Measurements from ENCODE around the gene KDM3B. TPM values are rescaled to one million over a fixed set of nuclear protein-coding genes. Genes with fewer than 3 reads are reported as not detected.
"Not testable (repeated sequence)": the region's sequence is repeated elsewhere in the genome, so short reads cannot be mapped to it uniquely, and the experiment has no call there.

Gene KDM3B
- total RNA-seq, 1 experiment from 2014 or later = 24.0 TPM

DNA sequence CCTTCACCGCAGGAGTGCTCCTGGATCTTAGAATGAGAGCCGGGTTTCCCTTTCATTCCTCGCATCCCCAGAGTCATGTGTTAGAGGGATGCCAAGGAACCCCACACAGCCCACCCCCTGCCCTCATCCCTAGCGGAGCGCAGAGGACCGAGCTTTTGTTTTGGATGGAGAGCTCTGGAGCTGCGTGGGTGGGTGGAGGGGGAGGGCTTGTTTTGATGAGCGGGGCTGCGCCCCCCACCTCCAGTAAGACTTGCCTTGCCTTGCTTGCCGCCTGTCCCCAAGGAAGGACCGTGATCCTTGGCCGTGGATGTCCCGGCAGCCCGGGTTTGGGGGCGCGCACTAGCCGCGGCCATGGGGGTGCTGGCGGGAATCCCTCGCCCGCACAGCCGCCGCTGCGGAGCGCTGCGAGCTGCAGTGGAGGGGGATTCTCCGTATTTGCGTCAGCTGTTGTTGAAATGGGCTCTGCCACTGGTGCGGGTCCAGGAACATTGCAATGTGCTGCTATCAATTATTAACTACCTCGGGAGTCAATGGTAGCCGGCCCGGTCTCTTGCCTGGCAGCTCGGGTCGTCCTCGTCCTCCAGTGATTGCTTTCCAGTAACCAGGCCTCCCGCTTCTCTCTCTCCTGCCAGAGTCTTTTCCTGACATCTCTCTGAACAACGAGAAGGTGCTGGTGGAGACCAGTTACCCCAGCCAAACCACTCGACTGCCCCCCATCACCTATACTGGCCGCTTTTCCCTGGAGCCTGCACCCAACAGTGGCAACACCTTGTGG is 113.8 kb downstream of the KDM3B start:
- DNase-seq (ENCODE audit: low read depth) = peak; percentile 32

DNA sequence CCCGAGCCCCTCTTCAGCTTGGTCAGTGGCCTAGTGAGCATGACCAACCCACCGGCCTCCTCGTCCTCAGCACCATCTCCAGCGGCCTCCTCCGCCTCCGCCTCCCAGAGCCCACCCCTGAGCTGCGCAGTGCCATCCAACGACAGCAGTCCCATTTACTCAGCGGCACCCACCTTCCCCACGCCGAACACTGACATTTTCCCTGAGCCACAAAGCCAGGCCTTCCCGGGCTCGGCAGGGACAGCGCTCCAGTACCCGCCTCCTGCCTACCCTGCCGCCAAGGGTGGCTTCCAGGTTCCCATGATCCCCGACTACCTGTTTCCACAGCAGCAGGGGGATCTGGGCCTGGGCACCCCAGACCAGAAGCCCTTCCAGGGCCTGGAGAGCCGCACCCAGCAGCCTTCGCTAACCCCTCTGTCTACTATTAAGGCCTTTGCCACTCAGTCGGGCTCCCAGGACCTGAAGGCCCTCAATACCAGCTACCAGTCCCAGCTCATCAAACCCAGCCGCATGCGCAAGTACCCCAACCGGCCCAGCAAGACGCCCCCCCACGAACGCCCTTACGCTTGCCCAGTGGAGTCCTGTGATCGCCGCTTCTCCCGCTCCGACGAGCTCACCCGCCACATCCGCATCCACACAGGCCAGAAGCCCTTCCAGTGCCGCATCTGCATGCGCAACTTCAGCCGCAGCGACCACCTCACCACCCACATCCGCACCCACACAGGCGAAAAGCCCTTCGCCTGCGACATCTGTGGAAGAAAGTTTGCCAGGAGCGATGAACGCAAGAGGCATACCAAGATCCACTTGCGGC is 114.6 kb downstream of the KDM3B start:
- peak; percentile 48 for DNase-seq (ENCODE audit: low read depth)

DNA sequence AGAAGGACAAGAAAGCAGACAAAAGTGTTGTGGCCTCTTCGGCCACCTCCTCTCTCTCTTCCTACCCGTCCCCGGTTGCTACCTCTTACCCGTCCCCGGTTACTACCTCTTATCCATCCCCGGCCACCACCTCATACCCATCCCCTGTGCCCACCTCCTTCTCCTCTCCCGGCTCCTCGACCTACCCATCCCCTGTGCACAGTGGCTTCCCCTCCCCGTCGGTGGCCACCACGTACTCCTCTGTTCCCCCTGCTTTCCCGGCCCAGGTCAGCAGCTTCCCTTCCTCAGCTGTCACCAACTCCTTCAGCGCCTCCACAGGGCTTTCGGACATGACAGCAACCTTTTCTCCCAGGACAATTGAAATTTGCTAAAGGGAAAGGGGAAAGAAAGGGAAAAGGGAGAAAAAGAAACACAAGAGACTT is 115.2 kb downstream of the KDM3B start:
- DNase-seq (ENCODE audit: low read depth) = peak; percentile 51

DNA sequence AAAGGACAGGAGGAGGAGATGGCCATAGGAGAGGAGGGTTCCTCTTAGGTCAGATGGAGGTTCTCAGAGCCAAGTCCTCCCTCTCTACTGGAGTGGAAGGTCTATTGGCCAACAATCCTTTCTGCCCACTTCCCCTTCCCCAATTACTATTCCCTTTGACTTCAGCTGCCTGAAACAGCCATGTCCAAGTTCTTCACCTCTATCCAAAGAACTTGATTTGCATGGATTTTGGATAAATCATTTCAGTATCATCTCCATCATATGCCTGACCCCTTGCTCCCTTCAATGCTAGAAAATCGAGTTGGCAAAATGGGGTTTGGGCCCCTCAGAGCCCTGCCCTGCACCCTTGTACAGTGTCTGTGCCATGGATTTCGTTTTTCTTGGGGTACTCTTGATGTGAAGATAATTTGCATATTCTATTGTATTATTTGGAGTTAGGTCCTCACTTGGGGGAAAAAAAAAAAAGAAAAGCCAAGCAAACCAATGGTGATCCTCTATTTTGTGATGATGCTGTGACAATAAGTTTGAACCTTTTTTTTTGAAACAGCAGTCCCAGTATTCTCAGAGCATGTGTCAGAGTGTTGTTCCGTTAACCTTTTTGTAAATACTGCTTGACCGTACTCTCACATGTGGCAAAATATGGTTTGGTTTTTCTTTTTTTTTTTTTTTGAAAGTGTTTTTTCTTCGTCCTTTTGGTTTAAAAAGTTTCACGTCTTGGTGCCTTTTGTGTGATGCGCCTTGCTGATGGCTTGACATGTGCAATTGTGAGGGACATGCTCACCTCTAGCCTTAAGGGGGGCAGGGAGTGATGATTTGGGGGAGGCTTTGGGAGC is 115.9 kb downstream of the KDM3B start:
- peak; percentile 48 for DNase-seq (ENCODE audit: low read depth)

DNA sequence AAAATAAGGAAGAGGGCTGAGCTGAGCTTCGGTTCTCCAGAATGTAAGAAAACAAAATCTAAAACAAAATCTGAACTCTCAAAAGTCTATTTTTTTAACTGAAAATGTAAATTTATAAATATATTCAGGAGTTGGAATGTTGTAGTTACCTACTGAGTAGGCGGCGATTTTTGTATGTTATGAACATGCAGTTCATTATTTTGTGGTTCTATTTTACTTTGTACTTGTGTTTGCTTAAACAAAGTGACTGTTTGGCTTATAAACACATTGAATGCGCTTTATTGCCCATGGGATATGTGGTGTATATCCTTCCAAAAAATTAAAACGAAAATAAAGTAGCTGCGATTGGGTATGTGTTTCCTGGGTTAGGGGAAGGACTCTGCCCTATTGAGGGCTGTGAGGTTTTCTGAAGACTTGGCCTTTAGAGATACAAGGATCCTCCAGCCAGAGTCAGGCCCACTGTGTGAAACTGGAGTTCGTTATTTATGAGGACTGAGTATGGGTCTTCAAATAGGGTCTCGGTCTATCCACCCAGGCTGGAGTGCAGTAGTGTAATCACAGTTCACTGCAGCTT is 116.6 kb downstream of the KDM3B start:
- DNase-seq (ENCODE audit: low read depth) = no peak

DNA sequence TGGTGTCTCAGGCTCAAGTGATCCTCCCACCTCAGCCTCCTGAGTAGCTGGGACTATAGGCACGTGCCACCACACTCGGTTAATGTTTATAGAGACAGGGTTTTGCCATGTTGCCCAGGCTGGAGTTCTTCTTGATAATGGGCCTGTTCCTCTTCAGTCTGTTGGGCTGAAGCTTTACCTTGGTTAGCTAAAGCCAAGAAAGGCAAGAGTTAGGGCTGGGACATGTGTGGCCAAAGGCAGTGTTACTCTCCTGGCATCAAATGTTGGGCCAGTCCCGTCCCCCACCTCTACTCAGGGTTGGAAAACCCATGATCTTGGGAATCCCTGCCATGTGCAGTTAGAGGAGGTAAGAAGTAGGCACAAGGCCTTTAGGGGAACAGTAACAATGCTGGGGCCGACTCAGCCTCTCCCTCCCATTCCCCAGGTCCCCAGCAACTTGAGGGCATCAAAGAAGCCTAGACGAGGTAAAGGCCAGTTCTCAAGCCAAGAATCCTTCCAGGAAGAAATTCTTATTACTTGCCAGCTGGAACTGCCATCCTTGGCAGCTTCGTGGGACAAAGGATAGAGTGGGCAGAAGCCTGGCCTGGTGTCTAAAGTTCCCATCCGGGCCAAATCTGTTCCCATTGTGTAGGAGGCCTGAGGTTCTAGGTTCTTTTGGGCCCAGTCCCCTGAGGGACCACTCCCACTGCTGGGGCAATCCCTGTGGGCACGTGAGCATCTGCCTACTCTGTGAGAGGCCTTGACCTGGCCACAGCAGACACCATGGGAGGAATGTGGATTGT is 117.2 kb downstream of the KDM3B start:
- DNase-seq (ENCODE audit: low read depth) = no peak

DNA sequence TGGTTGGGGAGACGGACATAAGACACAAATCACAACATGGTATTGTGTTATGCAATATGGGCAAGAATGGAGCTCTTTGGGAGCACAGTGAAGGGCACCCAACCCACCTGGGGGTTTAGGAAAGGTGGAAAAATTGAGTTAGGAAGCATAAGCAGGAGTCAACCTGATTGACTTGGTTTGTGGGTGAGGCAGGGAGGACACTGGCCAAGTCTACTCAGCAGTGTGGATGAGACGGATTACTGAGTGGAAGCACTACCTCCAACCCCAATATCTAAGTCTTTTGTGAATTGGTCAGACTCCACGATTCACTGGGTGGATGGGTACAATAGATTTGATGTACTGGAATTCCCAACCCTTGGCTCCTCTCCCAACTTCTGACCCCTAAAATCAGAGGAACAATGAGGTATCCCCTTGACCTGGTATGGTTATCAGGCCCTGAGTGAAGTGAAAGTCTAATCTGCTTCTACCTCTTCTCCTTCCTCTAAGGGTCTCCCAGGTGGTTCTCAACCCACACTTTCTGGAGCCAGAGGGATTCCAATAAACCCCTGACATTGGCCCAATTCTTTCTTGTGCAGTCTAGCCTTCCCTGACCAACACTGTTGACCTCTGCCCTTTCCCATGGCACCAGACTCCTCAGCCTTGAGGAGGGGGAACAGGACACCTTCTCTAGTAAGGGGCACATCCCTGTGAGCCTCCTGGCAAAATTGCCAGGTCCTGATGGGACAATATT is 118.0 kb downstream of the KDM3B start:
- DNase-seq (ENCODE audit: low read depth) = peak; percentile 77

DNA sequence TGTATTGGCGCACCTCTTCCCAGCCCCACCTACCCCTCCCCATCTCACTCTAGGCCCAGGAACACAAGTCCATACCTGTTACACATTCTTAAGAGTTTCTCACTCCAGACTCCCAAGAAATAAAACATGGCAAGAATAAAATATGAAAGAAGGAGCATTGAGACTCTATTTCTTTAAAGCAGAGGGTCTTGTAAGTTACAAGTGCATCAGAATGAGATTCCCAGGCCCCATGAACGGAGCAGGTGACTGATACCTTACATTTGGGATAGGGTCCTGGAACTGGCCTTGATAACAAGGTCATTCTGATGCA is 118.5 kb downstream of the KDM3B start:
- no peak for DNase-seq (ENCODE audit: low read depth)

DNA sequence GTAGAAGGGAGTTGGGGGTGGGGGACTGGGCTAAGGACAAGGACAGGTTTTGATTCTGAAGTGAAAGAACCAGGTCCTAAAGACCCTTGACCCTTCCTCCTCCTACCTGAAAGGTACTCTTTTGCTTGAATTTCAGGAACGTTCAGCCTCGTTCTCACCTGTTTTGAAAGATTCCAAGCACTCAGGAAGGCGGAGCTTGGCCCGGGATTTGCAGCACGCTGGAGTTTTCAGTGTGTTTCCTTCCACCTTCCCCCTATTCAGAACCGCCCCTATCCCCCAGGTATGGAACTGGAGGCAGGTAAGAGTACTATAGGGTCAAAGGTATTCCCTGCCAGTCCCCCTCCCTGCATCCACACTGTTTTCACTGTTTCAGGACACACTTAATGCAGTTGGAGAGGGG is 119.9 kb downstream of the KDM3B start:
- DNase-seq (ENCODE audit: low read depth) = no peak

DNA sequence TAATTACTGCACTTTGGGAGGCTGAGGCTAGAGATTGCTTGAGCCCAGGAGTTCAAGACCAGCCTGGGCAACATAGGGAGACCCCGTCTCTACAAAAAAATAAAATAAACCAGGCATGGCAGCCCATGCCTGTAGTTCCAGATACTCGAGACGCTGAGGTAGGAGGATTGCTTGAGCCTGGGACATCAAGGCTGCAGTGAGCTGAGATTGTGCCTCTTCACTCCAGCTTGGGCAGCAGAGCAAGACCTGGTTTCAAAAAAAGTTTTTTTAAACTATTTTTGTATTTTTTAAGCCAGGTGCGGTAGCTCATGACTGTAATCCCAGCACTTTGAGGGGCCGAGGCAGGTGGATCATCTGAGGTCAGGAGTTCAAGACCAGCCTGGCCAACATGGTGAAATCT is 120.7 kb downstream of the KDM3B start:
- not testable (repeated sequence) for DNase-seq (ENCODE audit: low read depth)

DNA sequence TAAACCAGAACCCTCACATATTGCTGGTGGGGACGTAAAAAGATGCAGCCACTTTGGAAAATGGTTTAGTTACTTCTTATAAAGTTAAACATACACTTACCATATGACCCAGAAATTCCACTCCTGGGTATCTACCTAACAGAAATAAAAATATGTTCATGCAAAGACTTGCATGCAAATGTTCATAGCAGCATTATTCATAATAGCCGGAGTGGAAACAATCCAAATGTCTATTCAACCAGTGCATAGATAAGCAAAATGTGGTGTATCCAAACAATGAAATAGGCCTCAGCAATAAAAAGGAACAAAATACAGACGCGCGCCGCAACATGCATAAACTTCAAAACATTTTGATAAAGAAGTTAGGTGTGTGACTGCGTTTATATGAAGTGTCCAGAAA is 124.4 kb downstream of the KDM3B start:
- DNase-seq (ENCODE audit: low read depth) = no peak

DNA sequence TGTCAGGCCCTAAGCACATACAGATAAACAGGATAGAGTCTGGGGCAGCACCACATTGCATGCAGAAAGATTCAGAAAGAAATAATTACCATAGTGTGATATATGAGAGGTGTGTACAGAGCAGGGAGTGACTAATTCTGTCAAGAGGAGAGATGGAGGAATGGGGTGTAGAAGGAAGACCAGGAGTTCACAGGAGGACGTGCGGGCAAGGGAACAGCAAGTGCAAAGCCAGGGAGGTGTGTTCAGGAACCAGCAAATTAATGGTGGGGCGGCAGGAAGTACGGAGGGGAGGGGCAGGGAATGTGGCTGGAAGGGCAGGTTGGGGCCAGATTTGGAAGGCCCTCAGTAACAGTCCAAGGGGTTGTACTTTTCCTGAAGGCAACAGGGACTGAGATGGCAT is 130.2 kb downstream of the KDM3B start:
- no peak for DNase-seq (ENCODE audit: low read depth)

Other genes starting within 250 kb of the KDM3B start
- 0.29 and 0.36 TPM in 2 replicates for gene NME5, start 213.3 kb upstream of the KDM3B start, total RNA-seq (2014; rRNA removed; shearing (Covaris generic))
- 34.3 and 48.4 TPM in 2 replicates for gene BRD8, start 174.1 kb upstream of the KDM3B start, total RNA-seq (2014; rRNA removed; shearing (Covaris generic))
- gene KIF20A, start 173.6 kb upstream of the KDM3B start, total RNA-seq (2014; rRNA removed; shearing (Covaris generic)) = 161 and 183 TPM in 2 replicates
- 26.2 and 35.2 TPM in 2 replicates for gene CDC23, start 139.4 kb upstream of the KDM3B start, total RNA-seq (2014; rRNA removed; shearing (Covaris generic))
- not detected in 2 replicates for gene GFRA3, start 78.1 kb upstream of the KDM3B start, total RNA-seq (2014; rRNA removed; shearing (Covaris generic))
- gene CDC25C, start 20.9 kb upstream of the KDM3B start, total RNA-seq (2014; rRNA removed; shearing (Covaris generic)) = 24.4 and 28.3 TPM in 2 replicates
- gene FAM53C, start 14.4 kb upstream of the KDM3B start, total RNA-seq (2014; rRNA removed; shearing (Covaris generic)) = 34.8 and 35.1 TPM in 2 replicates
- 5.5 and 10.3 TPM in 2 replicates for gene REEP2, start 86.4 kb downstream of the KDM3B start, total RNA-seq (2014; rRNA removed; shearing (Covaris generic))
- 1.1 and 1.7 TPM in 2 replicates for gene EGR1, start 112.8 kb downstream of the KDM3B start, total RNA-seq (2014; rRNA removed; shearing (Covaris generic))
- 75.7 and 88.3 TPM in 2 replicates for gene ETF1, start 190.6 kb downstream of the KDM3B start, total RNA-seq (2014; rRNA removed; shearing (Covaris generic))
- gene HSPA9, start 222.7 kb downstream of the KDM3B start, total RNA-seq (2014; rRNA removed; shearing (Covaris generic)) = 172 and 209 TPM in 2 replicates